GM12801 (cell line): Measurements from ENCODE around the gene AKTIP.

Experiments
- CTCF ChIP-seq: IDR thresholded peaks from one replicate; pipeline ENCODE4 v1.5.1; 2011; ENCODE audit warnings: control low read depth; ENCODE audit not compliant: insufficient read length; ENCODE audit errors: extremely low read depth

The AKTIP gene

DNA sequence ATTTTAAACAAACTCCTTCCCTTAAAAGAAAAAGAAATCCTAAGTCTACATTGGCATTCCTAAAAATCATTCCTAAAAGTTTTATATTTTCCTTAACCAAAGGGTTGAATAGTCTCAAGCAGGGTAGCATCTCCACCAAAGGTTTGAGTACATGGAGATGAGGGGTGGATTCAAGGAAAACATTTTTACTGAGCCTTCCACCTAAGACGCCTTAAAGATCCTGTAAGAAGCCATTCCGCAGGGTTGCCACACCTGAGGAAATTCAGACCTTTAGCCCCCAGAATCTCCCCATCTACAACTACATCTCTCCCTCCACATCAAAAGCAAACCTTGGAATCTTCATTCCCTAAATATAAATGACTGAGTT is 7.7 kb upstream of the AKTIP start:
- TF ChIP-seq CTCF: no peak

GRCh38 chr16:53509906-53510703 is 7.1 kb upstream of the AKTIP start:
- peak; percentile 88 for TF ChIP-seq CTCF

DNA sequence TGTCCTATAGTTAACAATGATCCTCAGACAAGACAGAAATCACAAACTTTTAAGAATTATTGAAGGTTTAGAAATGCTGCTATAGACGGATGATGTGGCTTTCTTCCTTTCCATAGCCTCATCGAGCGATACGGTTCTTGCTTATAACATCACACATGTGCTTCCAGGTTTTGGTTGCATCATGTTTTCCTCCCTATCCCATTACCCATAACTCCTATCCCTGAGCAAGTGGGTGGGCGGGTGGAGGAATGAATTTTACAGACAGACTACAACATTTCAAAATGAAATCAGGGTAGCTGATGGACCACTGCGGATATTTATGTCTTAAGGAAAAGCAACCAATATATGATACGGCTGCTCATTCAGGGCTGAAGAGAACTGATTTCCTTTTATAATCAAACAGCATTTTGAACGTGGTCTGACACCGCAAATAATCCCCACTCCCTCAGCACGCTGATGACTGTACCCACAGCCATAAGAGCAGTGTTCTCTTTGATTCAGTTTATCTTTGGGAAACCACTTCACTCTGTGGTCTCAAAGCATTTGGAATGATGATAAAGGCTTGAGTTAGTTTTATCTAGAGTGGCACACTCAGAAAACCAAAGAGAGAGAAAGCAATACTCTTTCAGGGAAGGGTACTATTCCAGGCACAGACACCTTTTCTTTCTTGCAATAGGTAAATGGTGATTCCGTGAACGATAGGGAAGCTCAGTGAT is 4.6 kb upstream of the AKTIP start:
- TF ChIP-seq CTCF: no peak

DNA sequence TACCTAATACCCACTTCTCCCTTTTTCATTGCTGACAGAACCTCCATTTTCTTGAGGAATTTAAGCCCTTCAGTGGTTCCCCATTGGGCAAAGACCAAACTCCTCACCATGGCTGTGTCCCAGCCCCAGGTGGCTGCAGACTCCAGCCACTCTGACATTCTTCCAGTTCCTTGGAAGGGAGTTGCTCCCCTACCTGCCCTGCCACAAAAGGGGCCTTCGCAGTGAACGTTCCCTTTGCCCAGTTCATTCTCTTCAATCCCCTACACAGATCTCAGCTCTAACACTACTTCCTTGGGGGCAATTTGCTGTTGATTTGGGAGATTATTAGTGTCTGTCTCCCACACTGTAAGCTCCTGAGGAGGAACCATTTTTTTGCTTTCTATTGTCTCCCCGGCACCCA is 3.2 kb upstream of the AKTIP start:
- TF ChIP-seq CTCF: no peak

GRCh38 chr16:53504665-53505064 is 1.7 kb upstream of the AKTIP start:
- no peak for TF ChIP-seq CTCF

GRCh38 chr16:53503991-53504663 is 1.1 kb upstream of the AKTIP start:
- no peak for TF ChIP-seq CTCF

DNA sequence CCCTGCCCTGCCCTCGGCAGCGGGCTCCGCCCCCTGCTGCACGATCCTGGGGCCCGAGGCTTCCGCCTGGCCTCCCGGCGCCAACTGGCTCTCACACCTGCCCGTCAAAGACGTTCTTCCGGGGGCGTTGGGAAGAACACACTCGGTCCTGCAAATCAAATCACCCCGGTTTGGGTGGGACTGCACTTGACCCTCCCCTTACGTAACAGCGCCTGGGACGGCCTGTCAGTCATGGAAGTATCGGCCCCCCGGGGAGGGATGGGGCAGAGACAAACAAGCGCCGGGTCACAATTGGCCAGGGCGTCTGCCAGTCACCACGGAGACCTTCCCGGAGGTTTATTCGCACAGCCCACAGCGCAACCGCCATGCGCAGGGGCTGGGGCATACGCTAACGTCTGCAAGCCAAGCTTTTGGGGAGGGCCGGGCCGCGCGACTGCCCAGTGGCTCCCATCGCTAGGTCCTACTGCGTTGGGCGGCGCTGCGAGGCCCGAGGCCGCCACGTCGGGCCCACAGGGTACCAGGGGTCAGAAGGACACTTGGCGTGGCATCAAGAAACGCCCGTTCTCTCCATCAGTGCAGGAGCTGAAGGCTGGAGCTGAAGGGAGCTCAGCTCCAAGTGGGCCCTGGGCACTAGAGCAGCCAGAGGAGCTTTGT is 388 bp upstream of the AKTIP start:
- no peak for TF ChIP-seq CTCF
